ENCODE measurements around the gene TRPM4.
A peak's percentile ranks its signal among the peaks of the same experiment; 100 is the strongest.

The TRPM4 gene

GRCh38 chr19:49153167-49153809, 4.3 kb upstream of the TRPM4 start:
- peaks cover 17% of the 10 kb centered on the region for H3K4me1 ChIP-seq (ENCODE audit: insufficient read depth, low read length)

DNA sequence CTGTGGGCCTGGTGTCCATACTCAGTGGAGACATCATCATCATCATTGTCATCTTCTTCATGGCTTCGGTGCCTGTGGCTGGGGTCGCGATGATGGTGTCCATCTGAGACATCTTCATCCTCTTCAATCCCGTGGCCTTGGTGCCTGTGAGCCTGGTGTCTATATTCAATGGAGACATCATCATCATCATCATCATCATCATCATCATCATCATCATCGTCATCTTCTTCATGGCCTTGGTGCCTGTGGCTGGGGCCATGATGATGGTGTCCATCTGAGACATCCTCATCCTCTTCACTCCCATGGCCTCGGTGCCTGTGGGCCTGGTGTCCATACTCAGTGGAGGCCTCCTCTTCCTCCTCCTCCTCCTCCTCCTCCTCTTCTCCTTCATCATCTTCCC, 3.3 kb upstream of the TRPM4 start:
- H3K4me3 ChIP-seq (ENCODE audit: low read length) = no peak overlapping the region
- H3K27ac ChIP-seq (ENCODE audit: low read depth, low read length) = no peak overlapping the region
- no peak overlapping the region for H3K9ac ChIP-seq (ENCODE audit: low read depth, low read length)
- H3K36me3 ChIP-seq (ENCODE audit: insufficient read depth, low read length) = no peaks in the 10 kb centered on the region
- no peaks in the 10 kb centered on the region for H3K9me3 ChIP-seq (ENCODE audit: insufficient read depth, low read depth, low read length)
- 96% methylated on average over 6 of the region's 6 CpGs for WGBS
- H3K27me3 ChIP-seq (ENCODE audit: insufficient read depth, low read length) = peaks cover 26% of the 10 kb centered on the region
- H3K4me1 ChIP-seq (ENCODE audit: insufficient read depth, low read length) = peaks cover 14% of the 10 kb centered on the region

More at GRCh38 chr19:49153167-49153809, 4.3 kb upstream of the TRPM4 start:
- H3K27ac ChIP-seq (ENCODE audit: low read depth, low read length) = no peak overlapping the region
- WGBS = 86% methylated on average over 10 of the region's 10 CpGs
- H3K4me3 ChIP-seq (ENCODE audit: low read length) = no peak overlapping the region
- H3K9me3 ChIP-seq (ENCODE audit: insufficient read depth, low read depth, low read length) = no peaks in the 10 kb centered on the region
- H3K36me3 ChIP-seq (ENCODE audit: insufficient read depth, low read length) = no peaks in the 10 kb centered on the region
- H3K9ac ChIP-seq (ENCODE audit: low read depth, low read length) = no peak overlapping the region
- peaks cover 26% of the 10 kb centered on the region for H3K27me3 ChIP-seq (ENCODE audit: insufficient read depth, low read length)

DNA sequence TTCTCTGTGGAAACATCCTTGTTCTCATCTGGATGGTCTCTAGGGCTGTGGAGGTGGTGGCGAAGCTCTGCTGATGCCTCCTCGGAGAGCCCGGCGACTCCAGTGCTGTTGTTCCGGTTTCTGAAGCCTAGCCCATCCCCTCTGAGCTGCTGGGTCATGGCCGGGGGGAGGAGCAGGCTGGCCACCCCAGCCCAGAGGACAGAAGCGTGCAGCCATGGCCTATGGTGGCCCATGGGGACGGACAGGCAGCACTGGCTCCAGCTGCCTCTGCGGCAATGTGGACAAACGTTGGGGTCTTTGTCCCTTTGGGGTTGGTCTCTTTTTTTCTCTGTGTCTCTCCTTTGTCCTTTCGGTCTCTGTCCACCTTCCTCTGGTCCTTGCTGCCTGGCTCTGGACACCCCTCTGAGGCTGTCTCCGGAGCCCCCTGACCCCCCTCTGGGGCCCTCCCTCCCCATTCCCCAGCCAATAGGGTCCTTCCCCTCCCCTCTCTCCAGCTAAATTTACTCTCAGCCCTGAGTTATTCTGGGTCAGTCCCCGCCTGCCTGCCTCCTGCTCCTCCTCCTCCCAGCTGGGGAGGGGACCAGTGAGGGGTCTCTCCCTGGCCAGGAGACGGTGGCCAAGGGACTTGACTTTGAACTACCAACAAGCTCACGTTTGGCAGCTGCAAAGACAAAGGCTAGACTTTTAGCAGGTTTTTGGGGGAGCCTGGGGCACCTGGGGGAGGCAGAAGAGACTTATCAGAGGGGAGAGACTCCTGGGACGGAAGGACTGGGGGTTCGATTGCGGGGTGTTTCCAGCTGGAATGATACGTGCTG, 2.4 kb upstream of the TRPM4 start, which contains the start of gene HRC:
TSS of gene HRC (minus strand) at position 392 of the 815 bp plus-strand sequence. CDS start at position 233, 159 bp downstream.
- WGBS = 61% methylated on average over 19 of the region's 19 CpGs
- peaks cover 26% of the 10 kb centered on the region for H3K27me3 ChIP-seq (ENCODE audit: insufficient read depth, low read length)

DNA sequence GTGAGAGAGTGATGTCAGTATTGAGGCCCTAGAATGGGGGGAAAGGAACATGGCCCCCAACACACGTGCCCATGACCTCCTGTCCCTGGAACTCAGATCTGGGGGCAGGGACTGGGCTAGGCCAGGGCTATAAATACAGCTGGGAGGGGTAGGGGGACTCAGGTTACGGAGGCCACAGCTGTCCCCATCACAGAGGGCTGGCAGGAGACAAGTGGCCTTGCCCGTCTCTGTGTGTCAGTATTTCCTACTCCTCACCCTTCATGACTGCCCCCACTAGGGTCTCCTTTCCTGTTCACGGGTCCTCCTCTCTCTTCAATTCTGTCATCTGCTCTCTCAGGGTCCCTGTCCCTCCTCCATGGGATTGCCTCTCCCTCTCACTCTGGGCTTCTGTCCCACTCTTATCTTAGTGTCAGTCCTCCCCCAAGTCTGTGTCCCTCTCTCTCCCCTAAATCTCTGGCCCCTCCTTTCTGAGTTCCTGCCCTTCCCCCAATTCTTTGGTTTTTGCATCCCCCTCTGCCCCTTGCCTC, 1.7 kb upstream of the TRPM4 start:
- no peak overlapping the region for H3K27ac ChIP-seq (ENCODE audit: low read depth, low read length)
- H3K9me3 ChIP-seq (ENCODE audit: insufficient read depth, low read depth, low read length) = no peaks in the 10 kb centered on the region
- H3K27me3 ChIP-seq (ENCODE audit: insufficient read depth, low read length) = peaks cover 26% of the 10 kb centered on the region
- no peak overlapping the region for H3K9ac ChIP-seq (ENCODE audit: low read depth, low read length)
- no peaks in the 10 kb centered on the region for H3K36me3 ChIP-seq (ENCODE audit: insufficient read depth, low read length)
- 36% methylated on average over 4 of the region's 4 CpGs for WGBS
- peaks cover 14% of the 10 kb centered on the region for H3K4me1 ChIP-seq (ENCODE audit: insufficient read depth, low read length)
- H3K4me3 ChIP-seq (ENCODE audit: low read length) = 0 out of 2 replicates have a peak overlapping the region, but pooled peaks have one; percentile 17

More for the DNA sequence above, 2.4 kb upstream of the TRPM4 start, which contains the start of gene HRC:
- no peak within 1 kb of the TSS for H3K27ac ChIP-seq (ENCODE audit: low read depth, low read length)
- 0 out of 2 replicates have a peak within 1 kb of the TSS, but pooled peaks have one; percentile 17 for H3K4me3 ChIP-seq (ENCODE audit: low read length)
- H3K9ac ChIP-seq (ENCODE audit: low read depth, low read length) = no peak within 1 kb of the TSS
- H3K4me1 ChIP-seq (ENCODE audit: insufficient read depth, low read length) = peaks cover 14% of the 10 kb centered on the region
- H3K9me3 ChIP-seq (ENCODE audit: insufficient read depth, low read depth, low read length) = no peaks in the 10 kb centered on the region
- no peaks in the 10 kb centered on the region for H3K36me3 ChIP-seq (ENCODE audit: insufficient read depth, low read length)

DNA sequence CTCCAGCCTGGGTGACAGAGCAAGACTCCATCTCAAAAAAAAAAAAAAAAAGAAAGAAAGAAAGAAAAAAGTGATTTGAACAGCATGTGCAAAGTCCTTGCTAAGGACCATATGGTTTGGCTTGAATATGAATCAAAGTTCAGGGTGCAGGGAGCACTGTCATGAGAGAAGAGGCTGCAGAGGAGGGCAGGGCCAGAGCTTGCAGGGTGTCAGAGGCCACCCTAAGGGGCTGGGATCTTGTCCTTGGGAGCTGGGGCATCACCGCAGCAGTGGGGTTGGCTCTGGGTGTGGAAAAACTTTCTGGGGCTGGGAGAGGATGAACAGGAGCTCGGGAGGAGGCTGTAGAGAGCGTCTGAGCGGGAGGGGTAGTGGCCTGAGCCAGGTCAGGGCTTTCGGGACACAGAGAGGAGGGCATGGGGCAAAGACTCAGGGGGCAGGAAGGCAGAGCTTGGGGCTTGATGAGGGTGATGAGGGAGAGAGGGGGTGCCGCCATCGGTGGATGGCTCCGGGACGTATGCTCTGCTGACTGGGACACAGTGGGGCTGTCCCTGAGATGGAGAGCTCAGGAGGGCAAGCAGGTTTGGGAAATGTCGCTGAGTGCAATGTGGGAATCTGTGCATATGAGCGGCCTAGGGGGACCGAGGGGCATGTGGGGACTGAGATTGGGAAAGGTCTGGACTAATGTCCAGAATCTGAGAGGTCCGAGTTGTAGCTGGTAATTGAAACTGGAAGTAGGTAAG, 3.0 kb downstream of the TRPM4 start:
- Histone ChIP-seq H3K4me3 (ENCODE audit: low read length) (no peak overlapping the region), H3K27ac (ENCODE audit: low read depth, low read length) (no peak overlapping the region), H3K9ac (ENCODE audit: low read depth, low read length) (no peak overlapping the region), H3K9me3 (ENCODE audit: insufficient read depth, low read depth, low read length) (no peaks in the 10 kb centered on the region), H3K4me1 (ENCODE audit: insufficient read depth, low read length) (peaks cover 6% of the 10 kb centered on the region), H3K27me3 (ENCODE audit: insufficient read depth, low read length) (peaks cover 9% of the 10 kb centered on the region), H3K36me3 (ENCODE audit: insufficient read depth, low read length) (no peaks in the 10 kb centered on the region)
- WGBS = 90% methylated on average over 13 of the region's 13 CpGs

DNA sequence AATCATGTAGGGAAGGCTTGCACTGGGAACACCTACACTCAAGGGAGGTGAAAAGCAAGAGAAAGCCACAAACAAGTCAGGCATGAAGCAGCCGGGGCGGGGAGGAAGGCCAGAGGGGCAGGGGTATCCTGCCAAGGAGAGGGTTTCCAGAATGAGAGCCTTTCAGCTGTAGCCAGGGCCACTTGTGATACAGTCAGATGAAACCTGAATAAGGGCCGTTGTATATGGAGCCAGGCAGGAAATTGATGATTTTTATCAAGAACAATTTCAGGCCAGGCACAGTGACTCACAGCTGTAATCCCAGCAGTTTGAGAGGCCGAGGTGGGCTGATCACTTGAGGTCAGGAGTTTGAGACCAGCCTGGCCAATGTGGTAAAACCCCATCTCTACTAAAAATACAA, 4.4 kb downstream of the TRPM4 start:
- no peaks in the 10 kb centered on the region for H3K36me3 ChIP-seq (ENCODE audit: insufficient read depth, low read length)
- no peak overlapping the region for H3K27ac ChIP-seq (ENCODE audit: low read depth, low read length)
- no peak overlapping the region for H3K9ac ChIP-seq (ENCODE audit: low read depth, low read length)
- H3K4me3 ChIP-seq (ENCODE audit: low read length) = no peak overlapping the region
- WGBS = 89% methylated on average over 4 of the region's 4 CpGs
- peaks cover 5% of the 10 kb centered on the region for H3K27me3 ChIP-seq (ENCODE audit: insufficient read depth, low read length)
- no peaks in the 10 kb centered on the region for H3K9me3 ChIP-seq (ENCODE audit: insufficient read depth, low read depth, low read length)
- no peaks in the 10 kb centered on the region for H3K4me1 ChIP-seq (ENCODE audit: insufficient read depth, low read length)

DNA sequence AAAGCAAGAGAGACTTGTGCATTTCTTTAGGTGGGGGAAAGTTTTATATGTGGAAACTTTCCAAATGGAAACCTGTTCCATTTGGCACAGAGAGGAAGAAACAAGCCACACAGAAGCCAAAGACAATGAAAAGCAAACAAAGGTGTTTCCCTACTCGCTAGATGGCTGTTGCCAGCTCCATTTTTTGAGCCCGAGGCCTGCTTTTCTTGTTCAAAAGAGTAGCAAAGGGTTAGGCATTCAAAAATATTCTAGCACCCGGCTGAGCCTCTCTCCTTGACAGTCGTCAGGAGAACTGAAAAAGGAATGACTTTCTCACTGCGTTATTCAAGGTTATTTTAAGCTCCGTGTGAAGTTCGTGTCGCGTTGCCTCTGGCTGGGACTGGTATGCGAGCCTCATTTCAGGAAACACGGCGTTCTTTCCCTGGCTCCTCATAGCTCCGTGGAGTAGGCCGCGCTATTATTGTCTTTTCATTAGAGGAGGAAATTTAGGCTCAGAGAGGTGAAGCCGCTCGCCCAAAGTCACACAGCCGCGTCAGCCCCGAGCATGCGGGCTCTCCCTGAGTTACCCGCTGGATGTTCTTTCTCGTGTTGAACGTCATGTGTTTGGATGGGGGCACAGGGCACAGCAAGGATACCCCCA, 7.6 kb downstream of the TRPM4 start:
- H3K36me3 ChIP-seq (ENCODE audit: insufficient read depth, low read length) = no peaks in the 10 kb centered on the region
- no peaks in the 10 kb centered on the region for H3K4me1 ChIP-seq (ENCODE audit: insufficient read depth, low read length)
- H3K4me3 ChIP-seq (ENCODE audit: low read length) = no peak overlapping the region
- H3K27me3 ChIP-seq (ENCODE audit: insufficient read depth, low read length) = no peaks in the 10 kb centered on the region
- H3K9me3 ChIP-seq (ENCODE audit: insufficient read depth, low read depth, low read length) = no peaks in the 10 kb centered on the region
- H3K27ac ChIP-seq (ENCODE audit: low read depth, low read length) = no peak overlapping the region
- 61% methylated on average over 24 of the region's 24 CpGs for whole genome bisulfite sequencing
- no peak overlapping the region for H3K9ac ChIP-seq (ENCODE audit: low read depth, low read length)

- H3K4me3 ChIP-seq (ENCODE audit: low read length) = no peak overlapping the region
- H3K9ac ChIP-seq (ENCODE audit: low read depth, low read length) = no peak overlapping the region
- H3K27ac ChIP-seq (ENCODE audit: low read depth, low read length) = no peak overlapping the region
- no peaks in the 10 kb centered on the region for H3K27me3 ChIP-seq (ENCODE audit: insufficient read depth, low read length)
- H3K36me3 ChIP-seq (ENCODE audit: insufficient read depth, low read length) = no peaks in the 10 kb centered on the region
- 34% methylated on average over 30 of the region's 30 CpGs for WGBS
- H3K9me3 ChIP-seq (ENCODE audit: insufficient read depth, low read depth, low read length) = no peaks in the 10 kb centered on the region
- H3K4me1 ChIP-seq (ENCODE audit: insufficient read depth, low read length) = no peaks in the 10 kb centered on the region
Observed at GRCh38 chr19:49165865-49166301, 8.3 kb downstream of the TRPM4 start.

GRCh38 chr19:49167857-49168409, 10.3 kb downstream of the TRPM4 start:
- Histone ChIP-seq H3K4me3 (ENCODE audit: low read length) (no peak overlapping the region), H3K36me3 (ENCODE audit: insufficient read depth, low read length) (no peaks in the 10 kb centered on the region), H3K9me3 (ENCODE audit: insufficient read depth, low read depth, low read length) (no peaks in the 10 kb centered on the region), H3K9ac (ENCODE audit: low read depth, low read length) (no peak overlapping the region), H3K27me3 (ENCODE audit: insufficient read depth, low read length) (no peaks in the 10 kb centered on the region), H3K27ac (ENCODE audit: low read depth, low read length) (no peak overlapping the region), H3K4me1 (ENCODE audit: insufficient read depth, low read length) (no peaks in the 10 kb centered on the region)
- WGBS = 88% methylated on average over 24 of the region's 25 CpGs

DNA sequence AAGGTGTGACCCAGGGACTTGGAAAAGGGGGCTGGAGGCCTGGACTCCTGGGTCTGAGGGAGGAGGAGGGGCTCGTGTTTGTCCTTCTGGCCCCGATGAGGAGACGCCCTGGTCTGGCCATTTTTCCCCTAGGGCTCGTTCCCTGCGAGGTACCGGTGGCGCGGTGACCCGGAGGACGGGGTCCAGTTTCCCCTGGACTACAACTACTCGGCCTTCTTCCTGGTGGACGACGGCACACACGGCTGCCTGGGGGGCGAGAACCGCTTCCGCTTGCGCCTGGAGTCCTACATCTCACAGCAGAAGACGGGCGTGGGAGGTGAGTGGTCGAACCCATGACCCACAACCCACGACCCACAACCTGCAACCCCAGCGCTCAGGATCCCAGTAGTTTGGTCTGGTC, 10.8 kb downstream of the TRPM4 start:
- no peaks in the 10 kb centered on the region for H3K4me1 ChIP-seq (ENCODE audit: insufficient read depth, low read length)
- H3K4me3 ChIP-seq (ENCODE audit: low read length) = no peak overlapping the region
- H3K36me3 ChIP-seq (ENCODE audit: insufficient read depth, low read length) = peaks cover 3% of the 10 kb centered on the region; the same call in 1 of the 2 replicates
- no peaks in the 10 kb centered on the region for H3K27me3 ChIP-seq (ENCODE audit: insufficient read depth, low read length)
- WGBS = 93% methylated on average over 23 of the region's 23 CpGs
- no peaks in the 10 kb centered on the region for H3K9me3 ChIP-seq (ENCODE audit: insufficient read depth, low read depth, low read length)
- H3K27ac ChIP-seq (ENCODE audit: low read depth, low read length) = no peak overlapping the region
- H3K9ac ChIP-seq (ENCODE audit: low read depth, low read length) = no peak overlapping the region

All from HUES64 (cell line).